Kidney (tissue), 14 donors: Measurements from ENCODE around the gene FBXL17. TPM values are rescaled to one million over a fixed set of nuclear protein-coding genes. Genes with fewer than 3 reads are reported as not detected.

ENCODE experiments used
- DNase-seq, 5 donors: peaks; one replicate each; pipeline ENCODE4 v3.0.0-alpha.2; 2013 to 2020
- FAIRE-seq: peaks from 2 replicates; lab custom pipeline; 2012; peaks lifted over from hg19 to GRCh38; lab: Jason Lieb, UNC
- H3K27ac ChIP-seq, 2 donors: one replicate each; pipeline ENCODE4 v1.7.0; 2013; ENCODE audit warnings: low read depth in 2 of 2, low read length in 2 of 2, inconsistent platforms in 1 of 2
- H3K27me3 ChIP-seq: one replicate; pipeline ENCODE4 v1.7.1; 2013; ENCODE audit warnings: low read length, inconsistent platforms; ENCODE audit not compliant: control insufficient read depth, insufficient read depth
- H3K36me3 ChIP-seq, 3 donors: one replicate each; pipeline versions ENCODE4 v1.7.0 to v1.7.1; 2013; ENCODE audit warnings: low read length in 3 of 3, control low read depth in 1 of 3, inconsistent platforms in 1 of 3; ENCODE audit not compliant: insufficient read depth in 3 of 3, control insufficient read depth in 2 of 3
- H3K4me1 ChIP-seq, 3 donors: one replicate each; pipeline versions ENCODE4 v1.7.0 to v1.7.1; 2013; ENCODE audit warnings: low read length in 3 of 3, inconsistent platforms in 1 of 3, low read depth in 1 of 3; ENCODE audit not compliant: control insufficient read depth in 2 of 3, insufficient read depth in 2 of 3
- H3K4me3 ChIP-seq, 3 donors: one replicate each; pipeline versions ENCODE4 v1.7.0 to v1.8.1; 2013; ENCODE audit warnings: low read length in 3 of 3, control low read depth in 1 of 3, inconsistent platforms in 1 of 3
- H3K9ac ChIP-seq, 3 donors: one replicate each; pipeline versions ENCODE4 v1.7.0 to v1.7.1; 2013; ENCODE audit warnings: low read length in 3 of 3, control low read depth in 1 of 3, inconsistent platforms in 1 of 3
- H3K9me3 ChIP-seq, 3 donors: one replicate each; pipeline versions ENCODE4 v1.7.0 to v1.7.1; 2013; ENCODE audit warnings: low read length in 3 of 3, control low read depth in 1 of 3, inconsistent platforms in 1 of 3; ENCODE audit not compliant: control insufficient read depth in 2 of 3, insufficient read depth in 1 of 3
- intact Hi-C: fragments of 100-400 bp; cut with DNase I; formaldehyde crosslinking; loops from one replicate; pipeline ENCODE4 v1.11.1; 2022
- polyA plus RNA-seq: library from polyadenylated mRNA; stranded (reverse); fragments of 350-450 nt; fragmentation: Illumina TruSeq; extraction: RNeasy Lipid Tissue Mini Kit (QIAGEN cat#74804); gene quantifications from one replicate; pipeline ENCODE4 v1.2.3, GENCODE V29; 2014; ENCODE audit warnings: low read depth, low replicate concordance; ENCODE audit not compliant: insufficient read depth
- total RNA-seq: library from RNA; stranded (reverse); fragmentation: NEBNext Ultra II Directional; extraction: Animal tissue kit (Norgen Biotek cat#: 25700); gene quantifications from one replicate; pipeline ENCODE4 v1.2.1, GENCODE V29; 2021
- TF ChIP-seq, protein P1 (sequence below): IDR thresholded peaks from 3 replicates; pipeline ENCODE4 v1.5.1; 2012; ENCODE audit warnings: mild to moderate bottlenecking, moderate library complexity, borderline replicate concordance; ENCODE audit not compliant: insufficient read depth; ENCODE audit errors: extremely low read depth
- donor health status: control.
- donor health status: control.
- donor health status: control.
- donor health status: control.
- donor health status: control.
- donor health status: DM: yes; HTN: yes; CAD: no.
- donor health status: Normal renal cell carcinoma (clear cell type).

FBXL17 gene
- total and polyA plus RNA-seq, 2 donors from 2014 or later, result 11.7 to 26.5 TPM

DNA sequence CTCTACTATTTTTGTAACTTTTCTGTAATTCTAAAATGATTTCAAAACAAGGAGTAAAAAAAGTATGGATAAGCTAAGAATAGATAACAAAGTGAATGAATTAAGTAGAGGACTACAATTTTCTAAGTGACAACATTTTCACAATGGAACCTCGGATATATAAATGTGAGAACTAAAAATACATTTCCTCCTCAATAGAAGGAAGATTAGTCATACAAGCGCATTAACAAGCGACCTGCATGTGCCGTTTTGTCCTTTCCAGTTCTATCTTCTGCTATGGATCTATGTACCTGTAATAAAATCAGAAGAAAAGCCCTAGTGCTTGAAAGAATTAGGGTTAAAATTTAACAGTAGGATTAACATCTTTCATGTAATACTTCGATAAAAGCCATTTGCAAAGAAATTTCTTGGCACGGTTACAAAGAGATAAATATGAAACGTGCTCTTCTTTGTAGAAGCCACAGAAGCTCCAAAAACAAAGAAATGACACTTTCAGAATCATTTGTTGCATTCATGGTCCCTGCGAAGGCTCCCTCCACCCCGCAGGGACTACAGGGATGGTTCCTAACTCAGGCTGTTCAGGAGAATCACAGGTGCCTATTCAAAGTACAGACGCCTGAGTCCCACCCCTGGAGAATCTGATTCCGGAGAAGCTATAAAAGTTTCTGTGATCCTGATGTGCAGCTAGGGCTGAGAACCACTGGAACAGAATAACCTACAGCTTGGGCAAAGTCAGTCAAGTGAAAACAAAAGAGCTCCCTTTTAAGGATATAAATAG lies 494.5 kb downstream of the FBXL17 start:
- Histone ChIP-seq H3K4me3 (peak overlapping the region in 1 of 3 donors; percentile 29), H3K9me3 (no peaks in the 10 kb centered on the region), H3K9ac (no peak overlapping the region), H3K4me1 (no peaks in the 10 kb centered on the region), H3K27ac (no peak overlapping the region), H3K36me3 (no peaks in the 10 kb centered on the region), H3K27me3 (no peaks in the 10 kb centered on the region)
- TF ChIP-seq, protein P1, sequence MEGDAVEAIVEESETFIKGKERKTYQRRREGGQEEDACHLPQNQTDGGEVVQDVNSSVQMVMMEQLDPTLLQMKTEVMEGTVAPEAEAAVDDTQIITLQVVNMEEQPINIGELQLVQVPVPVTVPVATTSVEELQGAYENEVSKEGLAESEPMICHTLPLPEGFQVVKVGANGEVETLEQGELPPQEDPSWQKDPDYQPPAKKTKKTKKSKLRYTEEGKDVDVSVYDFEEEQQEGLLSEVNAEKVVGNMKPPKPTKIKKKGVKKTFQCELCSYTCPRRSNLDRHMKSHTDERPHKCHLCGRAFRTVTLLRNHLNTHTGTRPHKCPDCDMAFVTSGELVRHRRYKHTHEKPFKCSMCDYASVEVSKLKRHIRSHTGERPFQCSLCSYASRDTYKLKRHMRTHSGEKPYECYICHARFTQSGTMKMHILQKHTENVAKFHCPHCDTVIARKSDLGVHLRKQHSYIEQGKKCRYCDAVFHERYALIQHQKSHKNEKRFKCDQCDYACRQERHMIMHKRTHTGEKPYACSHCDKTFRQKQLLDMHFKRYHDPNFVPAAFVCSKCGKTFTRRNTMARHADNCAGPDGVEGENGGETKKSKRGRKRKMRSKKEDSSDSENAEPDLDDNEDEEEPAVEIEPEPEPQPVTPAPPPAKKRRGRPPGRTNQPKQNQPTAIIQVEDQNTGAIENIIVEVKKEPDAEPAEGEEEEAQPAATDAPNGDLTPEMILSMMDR, result no peak
- FAIRE-seq, result no peak
- intact Hi-C loops, result no loop called here
- peak in 2 of 5 donors; percentile 56 to 58 for DNase-seq

DNA sequence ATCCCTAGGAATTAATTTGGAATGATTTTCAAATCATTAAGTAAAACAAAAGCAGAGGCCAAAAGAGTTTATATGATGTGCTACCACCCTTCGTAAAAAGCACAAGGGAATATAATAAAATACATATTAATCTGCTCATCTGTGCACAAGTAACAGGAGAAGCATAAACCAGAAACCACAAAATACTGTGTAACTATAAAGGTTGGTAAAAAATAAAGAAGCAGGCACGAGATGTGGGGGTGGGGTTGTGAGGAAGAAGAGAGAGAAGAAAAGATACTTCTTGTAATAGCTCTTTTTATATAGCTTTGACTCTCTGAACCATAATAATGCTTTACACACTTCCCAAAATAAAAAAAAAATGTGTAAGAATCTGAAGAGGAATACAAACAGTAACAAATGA lies 496.3 kb downstream of the FBXL17 start:
- Histone ChIP-seq H3K4me3 (no peak overlapping the region), H3K27ac (no peak overlapping the region), H3K36me3 (no peaks in the 10 kb centered on the region), H3K9me3 (no peaks in the 10 kb centered on the region), H3K27me3 (no peaks in the 10 kb centered on the region), H3K9ac (no peak overlapping the region), H3K4me1 (no peaks in the 10 kb centered on the region)
- TF ChIP-seq, protein P1, result no peak
- FAIRE-seq (no peak), DNase-seq (no peak)
- intact Hi-C loops, result no loop called here

DNA sequence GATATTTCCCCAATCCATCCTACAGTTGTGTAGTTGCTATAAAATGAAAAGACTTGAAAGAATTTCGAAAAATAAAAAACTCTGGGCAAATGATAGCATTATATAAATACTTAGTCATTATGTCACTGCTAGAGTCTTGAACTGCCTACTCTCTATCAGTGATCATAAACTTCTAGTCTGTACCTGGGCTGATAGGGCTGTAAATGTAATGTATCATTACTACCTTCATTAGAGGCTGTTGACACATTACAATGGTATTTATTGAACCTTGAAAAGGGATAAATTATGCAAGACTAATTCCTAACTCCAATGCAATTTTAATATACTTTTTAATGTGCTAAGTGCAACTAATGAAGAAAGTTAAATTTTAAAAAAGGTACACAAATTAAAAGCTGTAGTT lies 497.0 kb downstream of the FBXL17 start:
- Histone ChIP-seq H3K4me3 (no peak overlapping the region), H3K9ac (no peak overlapping the region), H3K36me3 (no peaks in the 10 kb centered on the region), H3K9me3 (no peaks in the 10 kb centered on the region), H3K27ac (no peak overlapping the region), H3K4me1 (no peaks in the 10 kb centered on the region), H3K27me3 (no peaks in the 10 kb centered on the region)
- FAIRE-seq (no peak), DNase-seq (no peak)
- TF ChIP-seq, protein P1, result no peak
- intact Hi-C loops, result no loop called here

DNA sequence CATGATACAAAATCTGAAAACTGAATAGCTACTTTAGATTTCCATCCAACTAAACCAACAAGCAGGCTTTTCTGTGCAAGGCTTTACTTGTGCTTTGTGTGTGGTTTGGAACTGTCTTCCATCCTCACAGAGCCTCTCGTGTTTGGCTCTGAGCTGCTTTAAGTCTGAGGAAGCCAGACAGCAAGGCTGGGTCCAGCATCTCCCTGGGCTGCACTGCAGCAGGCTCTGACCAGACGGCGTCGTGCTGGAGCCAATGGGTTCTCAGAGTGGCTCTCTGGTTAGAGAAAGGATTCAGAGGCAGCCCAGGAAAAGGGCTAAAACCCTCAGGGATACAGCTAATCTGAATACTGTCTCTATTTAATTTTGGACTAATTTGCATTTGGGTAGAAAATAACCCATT lies 503.2 kb downstream of the FBXL17 start:
- FAIRE-seq, result no peak

More for the DNA sequence above, 503.2 kb downstream of the FBXL17 start:
- Histone ChIP-seq H3K9ac (no peak overlapping the region), H3K27me3 (no peaks in the 10 kb centered on the region), H3K36me3 (no peaks in the 10 kb centered on the region), H3K27ac (no peak overlapping the region), H3K9me3 (no peaks in the 10 kb centered on the region), H3K4me1 (no peaks in the 10 kb centered on the region), H3K4me3 (no peak overlapping the region)
- TF ChIP-seq, protein P1, result no peak
- intact Hi-C loops, result no loop called here
- no peak for DNase-seq
